Fibroblast of lung (primary cell): ENCODE results near the gene GPATCH3. TPM values are rescaled to one million over a fixed set of nuclear protein-coding genes. Genes with fewer than 3 reads are reported as not detected.

Experiments used
- DNase-seq, 2 donors: peaks; one replicate each; pipeline versions ENCODE4 v3.0.0 to v3.0.0-alpha.2; 2010; ENCODE audit warnings: low read depth in 2 of 2
- H2AFZ ChIP-seq: 2 replicates; pipeline ENCODE4 v1.5.1; 2012; ENCODE audit warnings: low read length, control low read depth, inconsistent platforms
- H3K27ac ChIP-seq: 2 replicates; pipeline ENCODE4 v1.5.1; 2011; ENCODE audit warnings: low read length, control low read depth; ENCODE audit not compliant: insufficient read depth
- H3K27me3 ChIP-seq: 2 replicates; pipeline ENCODE4 v1.5.1; 2011; ENCODE audit warnings: mild to moderate bottlenecking, low read length; ENCODE audit not compliant: control insufficient read depth, insufficient read depth
- H3K36me3 ChIP-seq: 2 replicates; pipeline ENCODE4 v1.5.1; 2011; ENCODE audit warnings: low read length; ENCODE audit not compliant: control insufficient read depth, insufficient read depth
- H3K4me1 ChIP-seq: 2 replicates; pipeline ENCODE4 v1.5.1; 2011; ENCODE audit warnings: low read length; ENCODE audit not compliant: control insufficient read depth, insufficient read depth; ENCODE audit errors: extremely low read depth
- H3K4me2 ChIP-seq: 2 replicates; pipeline ENCODE4 v1.5.1; 2011; ENCODE audit warnings: low read length, control low read depth; ENCODE audit not compliant: insufficient read depth; ENCODE audit errors: extremely low read depth
- H3K4me3 ChIP-seq, 4 experiments: fragments of 200-600 bp in 1 of 4; sonication (generic) in 1 of 4; replicated peaks in 1 of 4; 2 replicates each; pipeline ENCODE4 v1.5.1; 2011 to 2016; ENCODE audit warnings: low read length in 4 of 4, low read depth in 3 of 4, mild to moderate bottlenecking in 3 of 4, control low read depth in 2 of 4, inconsistent platforms in 1 of 4, mixed read lengths in 1 of 4; ENCODE audit not compliant: insufficient read depth in 1 of 4; ENCODE audit errors: control extremely low read depth in 1 of 4
- H3K79me2 ChIP-seq: 2 replicates; pipeline ENCODE4 v1.5.1; 2012; ENCODE audit warnings: mild to moderate bottlenecking, low read length, inconsistent platforms; ENCODE audit not compliant: control insufficient read depth, insufficient read depth
- H3K9ac ChIP-seq: 2 replicates; pipeline ENCODE4 v1.5.1; 2011; ENCODE audit warnings: mild to moderate bottlenecking, low read length, control low read depth; ENCODE audit not compliant: insufficient read depth
- H3K9me3 ChIP-seq: 2 replicates; pipeline ENCODE4 v1.5.1; 2012; ENCODE audit warnings: low read depth, low read length; ENCODE audit not compliant: control insufficient read depth, insufficient read depth
- H4K20me1 ChIP-seq: 2 replicates; pipeline ENCODE4 v1.5.1; 2011; ENCODE audit warnings: low read length; ENCODE audit not compliant: control insufficient read depth, insufficient read depth; ENCODE audit errors: extremely low read depth
- CTCF ChIP-seq, 2 donors: IDR thresholded peaks in 1 of 2; conservative IDR thresholded peaks in 1 of 2; 1 replicate in 1 of 2; 2 replicates in 1 of 2; pipeline ENCODE4 v1.5.1; 2011 to 2012; ENCODE audit warnings: low read length in 2 of 2, control low read depth in 1 of 2, inconsistent platforms in 1 of 2, low read depth in 1 of 2, mild to moderate bottlenecking in 1 of 2
- EZH2 ChIP-seq: IDR thresholded peaks from 2 replicates; pipeline ENCODE4 v1.5.1; 2012; ENCODE audit warnings: low read length, control low read depth, mild to moderate bottlenecking; ENCODE audit errors: missing control alignments
- polyA plus RNA-seq, 2 donors: library from polyadenylated mRNA; depleted of rRNA in 1 of 2; stranded (reverse) in 1 of 2; unstranded in 1 of 2; fragments of >200 nt; gene quantifications; 2 replicates each; pipeline ENCODE4 v1.2.1, GENCODE V29; 2011 to 2012; ENCODE audit warnings: missing spikeins in 1 of 2
- total RNA-seq: library from RNA; depleted of rRNA; stranded (reverse); fragments of >200 nt; gene quantifications from 2 replicates; pipeline ENCODE4 v1.2.1, GENCODE V29; 2014

GPATCH3 gene
- total and polyA plus RNA-seq, 2 donors (not counting 1 experiment from before 2014, with no cell fraction given) = 4.9 to 11.4 TPM

- Histone ChIP-seq H3K79me2 (peaks cover 32% of the 10 kb centered on the region), H4K20me1 (peaks cover 2% of the 10 kb centered on the region)
Observed at GRCh38 chr1:26921540-26922430, 21.5 kb upstream of the GPATCH3 start, which contains the start of gene NUDC. TSS of gene NUDC (plus strand) at chr1:26921743. CDS start at chr1:26921849, 106 bp downstream.

GRCh38 chr1:26921126-26921539 lies 20.9 kb upstream of the GPATCH3 start:
- Histone ChIP-seq H3K4me2 (peak overlapping the region; percentile 82), H4K20me1 (peaks cover 2% of the 10 kb centered on the region), H3K36me3 (peaks cover 6% of the 10 kb centered on the region), H3K27ac (peak overlapping the region; percentile 95), H3K27me3 (no peaks in the 10 kb centered on the region), H3K4me3 (peak overlapping the region in 3 of 4 experiments; percentile 33 to 95 (median 94)), H3K9ac (peak overlapping the region; percentile 43), H2AFZ (peak overlapping the region; percentile 90), H3K79me2 (peaks cover 31% of the 10 kb centered on the region), H3K4me1 (peaks cover 2% of the 10 kb centered on the region), H3K9me3 (no peaks in the 10 kb centered on the region)
- TF ChIP-seq CTCF (conservative IDR thresholded peaks at IDR 0.05 in 1 of 2, IDR thresholded peaks at IDR 0.05 in 1 of 2; ENCODE audit: low read depth in 1 of 2, low read length in 2 of 2) (no peak), EZH2 (no peak)
- no peak for DNase-seq

More at GRCh38 chr1:26921540-26922430, 21.5 kb upstream of the GPATCH3 start, which contains the start of gene NUDC:
- peak within 1 kb of the TSS; percentile 95 for H3K9ac ChIP-seq
- TF ChIP-seq CTCF (conservative IDR thresholded peaks at IDR 0.05 in 1 of 2, IDR thresholded peaks at IDR 0.05 in 1 of 2; ENCODE audit: low read depth in 1 of 2, low read length in 2 of 2) (no peak), EZH2 (no peak)
- H3K4me1 ChIP-seq = peaks cover 2% of the 10 kb centered on the region
- H3K27me3 ChIP-seq = no peaks in the 10 kb centered on the region
- no peaks in the 10 kb centered on the region for H3K9me3 ChIP-seq
- H3K4me3 ChIP-seq = peak within 1 kb of the TSS; percentile 73 to 95 (median 86)
- H3K4me2 ChIP-seq = peak within 1 kb of the TSS; percentile 82
- H3K27ac ChIP-seq = peak within 1 kb of the TSS; percentile 95
- peaks cover 6% of the 10 kb centered on the region for H3K36me3 ChIP-seq
- peak; percentile 96 to 97 for DNase-seq
- H2AFZ ChIP-seq = peak within 1 kb of the TSS; percentile 90

- Histone ChIP-seq H3K27me3 (peaks cover 2% of the 10 kb centered on the region), H3K4me2 (no peak overlapping the region), H3K9ac (no peak overlapping the region), H4K20me1 (no peaks in the 10 kb centered on the region), H3K36me3 (no peaks in the 10 kb centered on the region), H2AFZ (no peak overlapping the region), H3K27ac (no peak overlapping the region), H3K9me3 (no peaks in the 10 kb centered on the region), H3K79me2 (no peaks in the 10 kb centered on the region), H3K4me3 (no peak overlapping the region), H3K4me1 (no peaks in the 10 kb centered on the region)
- TF ChIP-seq EZH2 = no peak
- TF ChIP-seq CTCF (conservative IDR thresholded peaks at IDR 0.05 in 1 of 2, IDR thresholded peaks at IDR 0.05 in 1 of 2; ENCODE audit: low read depth in 1 of 2, low read length in 2 of 2) = no peak
- DNase-seq = no peak
Observed at GRCh38 chr1:26915204-26915842, 15.1 kb upstream of the GPATCH3 start.
